GM13977 (cell line): Measurements from ENCODE around the gene TXNL1.
"Not testable (repeated sequence)": the region's sequence is repeated elsewhere in the genome, so short reads cannot be mapped to it uniquely, and the experiment has no call there.

Experiments
- DNase-seq: peaks from one replicate; pipeline ENCODE4 v3.0.0; 2012; ENCODE audit warnings: low spot score
- in situ Hi-C: fragments of 300-500 bp; cut with MboI; formaldehyde crosslinking; loops from one replicate; pipeline ENCODE4 v1.12.0; 2022; ENCODE audit warnings: low sequenced_read_pairs, low pct_unique_long_range_greater_than_20kb, mixed read lengths, inconsistent platforms; ENCODE audit not compliant: unreplicated experiment
- TF ChIP-seq, protein P1 (sequence below): IDR thresholded peaks from 2 replicates; pipeline ENCODE4 v1.5.1; 2012; ENCODE audit warnings: mild to moderate bottlenecking, control low read depth; ENCODE audit not compliant: insufficient read depth; ENCODE audit errors: extremely low read depth, missing control alignments

The TXNL1 gene

DNA sequence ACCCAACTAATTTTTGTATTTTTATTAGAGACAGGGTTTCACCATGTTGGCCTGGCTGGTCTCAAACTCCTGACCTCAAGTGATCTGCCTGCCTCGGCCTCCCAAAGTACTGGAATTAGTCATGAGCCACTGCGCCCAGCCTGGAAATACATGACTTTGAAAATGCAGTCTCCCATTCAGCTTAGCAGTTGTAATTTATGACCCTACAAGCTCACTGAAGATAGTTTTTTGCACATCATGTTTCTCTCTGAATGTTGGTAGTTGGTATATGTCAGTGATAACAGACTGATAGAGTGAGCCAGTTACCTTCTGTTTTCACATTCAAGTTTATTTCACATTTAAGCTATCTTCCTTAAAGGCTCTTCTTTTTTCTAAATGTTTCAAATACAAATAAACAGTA lies 19.9 kb upstream of the TXNL1 start:
- in situ Hi-C loops = no loop called here
- TF ChIP-seq, protein P1, sequence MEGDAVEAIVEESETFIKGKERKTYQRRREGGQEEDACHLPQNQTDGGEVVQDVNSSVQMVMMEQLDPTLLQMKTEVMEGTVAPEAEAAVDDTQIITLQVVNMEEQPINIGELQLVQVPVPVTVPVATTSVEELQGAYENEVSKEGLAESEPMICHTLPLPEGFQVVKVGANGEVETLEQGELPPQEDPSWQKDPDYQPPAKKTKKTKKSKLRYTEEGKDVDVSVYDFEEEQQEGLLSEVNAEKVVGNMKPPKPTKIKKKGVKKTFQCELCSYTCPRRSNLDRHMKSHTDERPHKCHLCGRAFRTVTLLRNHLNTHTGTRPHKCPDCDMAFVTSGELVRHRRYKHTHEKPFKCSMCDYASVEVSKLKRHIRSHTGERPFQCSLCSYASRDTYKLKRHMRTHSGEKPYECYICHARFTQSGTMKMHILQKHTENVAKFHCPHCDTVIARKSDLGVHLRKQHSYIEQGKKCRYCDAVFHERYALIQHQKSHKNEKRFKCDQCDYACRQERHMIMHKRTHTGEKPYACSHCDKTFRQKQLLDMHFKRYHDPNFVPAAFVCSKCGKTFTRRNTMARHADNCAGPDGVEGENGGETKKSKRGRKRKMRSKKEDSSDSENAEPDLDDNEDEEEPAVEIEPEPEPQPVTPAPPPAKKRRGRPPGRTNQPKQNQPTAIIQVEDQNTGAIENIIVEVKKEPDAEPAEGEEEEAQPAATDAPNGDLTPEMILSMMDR = no peak

DNA sequence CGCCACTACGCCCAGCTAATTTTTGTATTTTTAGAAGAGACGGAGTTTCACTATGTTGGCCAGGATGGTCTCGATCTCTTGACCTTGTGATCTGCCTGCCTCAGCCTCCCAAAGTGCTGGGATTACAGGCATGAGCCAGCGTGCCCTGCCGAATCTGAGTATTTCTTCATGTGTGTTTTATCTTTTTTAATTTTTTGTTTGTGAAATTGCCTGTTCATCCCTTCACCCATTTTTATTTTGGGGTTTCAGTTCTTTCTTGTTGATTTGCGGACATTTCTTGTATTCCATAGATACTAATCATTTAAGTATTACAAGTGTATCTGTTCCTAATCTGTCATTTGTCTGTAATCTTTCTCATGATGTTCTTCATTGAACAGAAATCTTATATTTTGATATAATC lies 15.9 kb upstream of the TXNL1 start:
- DNase-seq, in situ Hi-C loops: not testable (repeated sequence)

More for the DNA sequence above, 19.9 kb upstream of the TXNL1 start:
- no peak for DNase-seq

DNA sequence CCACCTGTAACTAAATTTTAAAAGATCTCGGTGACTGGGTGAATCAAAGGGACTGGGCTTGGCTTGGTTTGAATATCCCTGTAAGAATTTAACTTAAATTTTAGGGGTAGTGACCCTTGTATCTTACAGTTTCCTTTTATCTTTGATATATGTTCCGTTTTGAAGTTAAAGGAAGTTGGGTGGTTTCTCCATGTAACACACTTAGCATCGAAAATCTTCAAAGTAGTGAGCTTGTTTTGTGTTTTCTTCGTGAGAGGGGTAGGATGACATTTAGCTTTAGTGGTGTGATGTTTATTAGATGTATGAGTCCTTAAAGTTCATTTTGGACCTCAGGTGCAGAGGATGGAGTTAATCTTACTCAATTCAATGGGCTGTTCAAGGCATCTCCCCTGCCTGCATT lies 14.4 kb upstream of the TXNL1 start:
- no peak for DNase-seq
- in situ Hi-C loops = no loop called here
- TF ChIP-seq, protein P1 = no peak

DNA sequence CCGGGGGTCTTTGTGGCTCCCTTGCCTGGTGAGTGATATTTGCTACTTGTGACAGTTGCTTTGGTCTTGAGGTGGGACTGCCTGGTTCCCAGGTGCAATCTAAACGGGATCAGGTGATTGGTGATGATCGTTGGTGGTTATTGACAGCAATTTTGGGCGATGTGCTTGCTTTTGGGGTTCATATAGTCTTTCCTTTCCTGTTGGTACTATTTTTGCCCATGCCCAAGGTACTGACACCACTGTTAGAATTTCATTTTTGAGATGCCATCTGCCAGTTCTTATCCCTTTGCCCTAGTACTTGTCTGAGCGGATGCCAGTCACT lies 13.3 kb upstream of the TXNL1 start:
- DNase-seq = no peak
- in situ Hi-C loops = no loop called here
- TF ChIP-seq, protein P1 = no peak

DNA sequence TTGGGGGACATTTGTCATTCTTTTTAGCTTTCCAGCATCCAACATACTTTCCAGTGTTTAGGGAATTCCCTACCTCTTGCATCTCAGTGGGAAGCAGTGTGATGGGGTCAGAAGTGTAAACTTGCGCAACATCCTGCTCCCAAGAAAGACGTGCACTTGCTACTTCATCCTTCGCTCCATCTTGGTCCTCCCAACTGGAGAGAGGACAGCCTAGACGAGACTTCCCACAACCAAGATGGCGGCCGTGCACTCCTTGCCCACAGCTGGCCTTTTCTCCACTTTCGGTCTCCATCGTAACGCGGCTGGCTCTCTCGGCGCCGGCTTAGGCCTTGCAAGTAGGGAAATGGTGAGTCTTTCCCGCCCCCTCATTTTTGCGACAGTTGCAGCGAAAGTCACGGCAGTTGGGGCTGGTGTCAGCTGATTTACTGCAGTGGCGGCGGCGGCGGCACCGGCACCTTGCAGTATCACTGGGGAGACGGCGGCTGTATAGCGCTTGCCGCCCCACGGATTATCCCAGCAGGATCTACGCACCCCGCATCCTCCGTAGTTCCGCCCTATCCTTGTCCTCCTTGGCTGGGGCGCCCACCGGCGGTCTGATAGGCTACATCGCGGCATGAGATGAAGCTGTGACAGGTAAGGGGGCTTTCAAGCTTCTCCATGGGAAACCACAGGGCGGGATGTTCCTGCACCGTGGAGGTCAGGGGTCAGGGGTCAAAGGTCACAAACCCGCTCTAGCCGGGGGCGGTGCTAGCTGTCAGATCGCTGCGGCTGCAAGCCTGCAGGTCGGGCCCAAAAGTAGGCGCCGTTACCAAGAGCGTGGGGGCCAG lies 12.8 kb upstream of the TXNL1 start, which contains the start of gene WDR7:
Gene WDR7 (plus strand): TSS at position 416 of the 827 bp plus-strand sequence. CDS start 21,157 bp downstream, outside the sequence.
- peak; percentile 76 for DNase-seq
- TF ChIP-seq, protein P1 = no peak
- in situ Hi-C loops = no loop called here

DNA sequence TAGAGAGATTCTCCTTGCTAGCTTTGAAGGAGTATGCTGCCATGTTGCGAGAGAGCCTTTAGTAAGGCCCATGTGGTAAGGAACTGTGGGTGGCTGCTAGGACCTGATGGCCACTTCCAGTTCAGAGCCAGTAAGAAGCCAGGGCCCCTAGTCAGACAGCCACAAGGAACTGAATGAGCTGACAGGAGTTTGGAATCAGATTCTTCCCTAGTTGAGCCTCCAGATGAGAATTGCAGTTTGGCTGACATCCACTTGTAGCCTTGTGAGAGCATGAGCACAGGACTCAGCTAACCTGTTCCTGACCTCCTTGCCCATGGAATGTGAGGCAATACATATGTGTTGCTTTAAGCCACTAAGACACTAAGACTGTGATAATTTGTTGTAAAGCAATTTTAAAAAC lies 11.6 kb upstream of the TXNL1 start:
- in situ Hi-C loops = no loop called here
- TF ChIP-seq, protein P1 = no peak

More for the DNA sequence above, 11.6 kb upstream of the TXNL1 start:
- no peak for DNase-seq
